Putamen (tissue), 1 donor: ENCODE results near the gene SLC2A3.
"Not testable (repeated sequence)": the region's sequence is repeated elsewhere in the genome, so short reads cannot be mapped to it uniquely, and the experiment has no call there.

Experiments
- DNase-seq: peaks from one replicate; pipeline ENCODE4 v3.0.0-alpha.2; 2016; ENCODE audit warnings: low spot score

The SLC2A3 gene

DNA sequence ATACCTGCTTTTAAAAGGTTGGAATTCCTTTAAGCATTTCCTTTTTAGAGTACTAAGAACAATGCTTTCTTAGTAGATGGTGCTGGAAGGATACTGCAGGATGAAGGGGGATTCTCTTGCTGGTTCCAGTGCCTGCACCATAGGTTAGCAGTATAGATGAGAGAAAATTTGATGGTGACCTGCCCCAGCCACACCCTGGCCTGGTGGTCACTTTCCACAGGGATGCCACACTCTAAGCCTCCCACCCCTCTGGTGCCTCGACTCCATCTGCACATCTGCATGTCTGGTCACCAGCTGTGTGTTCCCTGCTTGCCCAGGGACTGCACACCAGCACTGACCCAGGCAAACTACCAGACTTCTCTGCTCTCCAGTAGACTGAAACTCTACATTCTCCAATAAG lies 19.1 kb downstream of the SLC2A3 start:
- no peak for DNase-seq

- DNase-seq, result no peak
These were observed 20.2 kb downstream of the SLC2A3 start for GRCh38 chr12:7915661-7916403.

DNA sequence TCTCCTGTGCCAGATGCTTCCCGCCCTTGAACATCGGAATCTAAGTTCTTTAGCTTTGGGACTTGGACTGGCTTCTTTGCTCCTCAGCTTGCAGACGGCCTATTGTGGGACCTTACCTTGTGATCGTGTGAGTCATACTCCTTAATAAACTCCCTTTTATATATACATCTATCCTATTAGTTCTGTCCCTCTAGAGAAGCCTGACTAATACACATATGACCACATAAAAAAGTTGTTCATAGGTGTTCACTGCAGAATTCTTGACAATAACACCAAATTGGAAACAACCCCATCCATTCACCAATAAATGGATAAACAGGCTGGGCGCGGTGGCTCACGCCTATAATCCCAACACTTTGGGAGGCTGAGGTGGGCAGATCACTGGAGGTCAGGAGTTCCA lies 25.9 kb downstream of the SLC2A3 start:
- not testable (repeated sequence) for DNase-seq

- DNase-seq, result no peak
These were observed 29.0 kb downstream of the SLC2A3 start for GRCh38 chr12:7907009-7907408.

DNA sequence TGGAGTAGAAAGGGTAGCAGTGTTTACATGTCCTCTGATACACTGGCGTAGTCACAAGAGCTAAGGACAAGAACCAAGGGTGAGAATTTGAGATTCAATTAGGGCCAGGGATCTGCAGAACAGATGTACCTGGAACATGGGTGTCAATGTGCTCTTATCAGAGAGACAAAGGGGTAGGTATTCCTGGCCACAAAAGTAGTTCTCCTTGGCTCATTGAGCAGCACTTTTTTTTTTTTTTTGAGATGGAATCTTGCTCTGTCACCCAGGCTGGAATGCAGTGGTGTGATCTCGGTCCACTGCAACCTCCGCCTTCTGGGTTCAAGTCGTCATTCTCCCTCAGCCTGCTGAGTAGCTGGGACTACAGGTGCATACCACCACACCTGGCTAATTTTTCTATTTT lies 29.7 kb downstream of the SLC2A3 start:
- not testable (repeated sequence) for DNase-seq

DNA sequence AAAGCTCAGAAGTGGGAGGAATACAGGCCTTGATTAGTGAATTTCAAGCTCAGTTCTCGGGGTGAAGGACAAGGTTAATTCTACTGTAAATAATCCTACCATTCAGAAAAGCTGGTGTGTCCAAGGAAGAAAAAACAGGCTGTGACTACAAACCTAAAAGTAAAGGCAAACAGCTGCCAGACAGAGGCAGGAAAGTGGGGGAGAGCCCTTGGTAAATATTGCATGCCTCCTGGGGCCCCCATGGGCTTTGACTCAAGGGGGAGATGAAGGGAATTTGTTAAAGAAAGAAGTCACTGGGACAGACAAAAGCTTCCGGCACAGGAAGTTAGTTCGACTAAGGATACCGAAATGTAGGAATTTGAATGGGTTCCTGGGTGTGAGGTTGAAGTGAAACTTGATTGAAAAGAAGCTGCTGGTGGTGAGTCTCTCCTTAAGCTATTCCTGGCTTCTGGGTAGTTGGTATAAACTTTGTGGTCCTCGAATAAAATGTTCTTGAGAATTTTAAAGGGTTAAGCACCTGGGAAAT lies 30.3 kb downstream of the SLC2A3 start:
- DNase-seq, result not testable (repeated sequence)

DNA sequence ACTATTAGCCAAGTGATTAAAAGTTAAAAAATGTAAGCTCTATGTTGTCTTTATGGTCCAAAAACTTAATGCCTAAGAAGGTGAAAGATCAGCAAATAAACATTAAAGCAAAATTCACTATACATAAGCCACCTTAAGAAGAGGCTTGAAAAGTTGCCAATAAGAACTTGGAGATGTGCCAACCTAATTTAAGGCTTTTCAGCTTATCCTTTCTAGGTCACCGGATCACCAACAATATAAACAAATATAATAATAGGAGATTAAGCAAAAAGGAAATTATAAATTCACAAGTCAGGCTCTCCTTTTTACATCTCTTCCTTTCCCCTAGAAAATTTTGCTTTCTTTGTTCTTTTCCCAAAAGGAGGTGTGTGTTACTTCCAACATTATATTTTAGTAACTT lies 30.9 kb downstream of the SLC2A3 start:
- no peak for DNase-seq

DNA sequence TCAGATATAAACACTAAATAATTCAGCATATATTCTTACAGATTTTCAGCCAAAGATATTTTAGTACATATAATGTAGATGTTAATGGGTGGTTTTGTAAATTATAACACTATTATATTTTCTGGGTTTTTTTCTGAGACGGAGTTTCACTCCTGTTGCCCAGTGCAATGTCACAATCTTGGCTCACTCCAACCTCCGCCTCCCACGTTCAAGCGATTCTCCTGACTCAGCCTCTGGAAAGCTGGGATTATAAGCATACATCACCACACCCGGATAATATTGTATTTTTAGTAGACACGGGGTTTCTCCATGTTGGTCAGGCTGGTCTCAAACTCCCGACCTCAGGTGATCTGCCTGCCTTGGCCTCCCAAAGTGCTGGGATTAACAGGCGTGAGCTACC lies 33.6 kb downstream of the SLC2A3 start:
- not testable (repeated sequence) for DNase-seq

GRCh38 chr12:7899755-7900154 lies 36.2 kb downstream of the SLC2A3 start:
- DNase-seq, result no peak

GRCh38 chr12:7896726-7897125 lies 39.3 kb downstream of the SLC2A3 start:
- not testable (repeated sequence) for DNase-seq

GRCh38 chr12:7892186-7892980 lies 43.6 kb downstream of the SLC2A3 start:
- no peak for DNase-seq

- DNase-seq, result no peak
These were observed 51.3 kb downstream of the SLC2A3 start for GRCh38 chr12:7884689-7885088.

GRCh38 chr12:7881736-7882120 lies 54.3 kb downstream of the SLC2A3 start:
- not testable (repeated sequence) for DNase-seq

DNA sequence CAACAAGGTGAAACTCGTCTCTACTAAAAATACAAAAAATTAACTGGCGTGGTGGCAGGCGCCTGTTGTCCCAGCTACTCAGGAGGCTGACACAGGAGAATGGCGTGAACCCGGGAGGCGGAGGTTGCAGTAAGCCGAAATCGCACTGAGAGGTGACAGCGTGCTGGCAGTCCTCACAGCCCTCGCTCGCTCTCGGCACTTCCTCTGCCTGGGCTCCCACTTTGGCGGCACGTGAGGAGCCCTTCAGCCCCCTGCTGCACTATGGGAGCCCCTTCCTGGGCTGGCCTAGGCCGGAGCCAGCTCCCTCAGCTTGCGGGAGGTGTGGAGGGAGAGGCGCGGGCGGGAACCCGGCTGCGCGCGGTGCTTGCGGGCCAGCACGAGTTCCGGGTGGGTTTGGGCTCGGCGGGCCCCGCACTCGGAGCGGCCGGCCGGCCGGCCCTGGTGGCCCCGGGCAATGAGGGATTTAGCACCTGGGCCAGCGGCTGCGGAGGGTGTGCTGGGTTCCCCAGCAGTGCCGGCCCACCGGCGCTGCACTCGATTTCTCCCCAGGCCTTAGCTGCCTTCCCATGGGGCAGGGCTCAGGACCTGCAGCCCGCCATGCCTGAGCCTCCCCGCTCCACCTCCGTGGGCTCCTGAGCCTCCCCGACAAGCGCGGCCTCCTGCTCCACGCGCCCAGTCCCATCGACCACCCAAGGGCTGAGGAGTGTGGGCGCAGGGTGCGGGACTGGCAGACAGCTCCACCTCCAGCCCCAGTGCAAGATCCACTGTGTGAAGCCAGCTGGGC lies 54.8 kb downstream of the SLC2A3 start:
- not testable (repeated sequence) for DNase-seq

GRCh38 chr12:7879246-7879645 lies 56.7 kb downstream of the SLC2A3 start:
- DNase-seq, result no peak

DNA sequence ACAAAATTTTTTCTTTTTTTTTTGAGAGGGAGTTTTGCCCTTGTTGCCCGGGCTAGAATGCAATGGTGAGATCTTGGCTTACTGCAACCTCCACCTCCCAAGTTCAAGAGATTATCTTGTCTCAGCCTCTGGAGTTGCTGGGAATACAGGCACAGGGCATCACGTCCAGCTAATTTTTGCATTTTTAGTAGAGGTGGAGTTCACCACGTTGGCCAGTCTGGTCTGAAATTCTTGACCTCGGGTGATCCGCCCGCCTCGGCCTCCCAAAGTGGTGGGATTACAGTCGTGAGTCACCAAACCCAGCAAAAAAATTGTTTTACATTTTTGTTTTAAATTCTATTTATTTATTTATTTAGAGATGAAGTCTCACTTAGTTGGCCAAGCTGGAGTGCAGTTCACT lies 58.6 kb downstream of the SLC2A3 start:
- DNase-seq, result no peak

GRCh38 chr12:7872566-7873319 lies 63.2 kb downstream of the SLC2A3 start, which contains the start of gene SLC2A14:
Gene SLC2A14, minus strand, starts transcription at chr12:7872915. Its CDS starts 3,035 bp downstream, at chr12:7869880.
- no peak for DNase-seq

DNA sequence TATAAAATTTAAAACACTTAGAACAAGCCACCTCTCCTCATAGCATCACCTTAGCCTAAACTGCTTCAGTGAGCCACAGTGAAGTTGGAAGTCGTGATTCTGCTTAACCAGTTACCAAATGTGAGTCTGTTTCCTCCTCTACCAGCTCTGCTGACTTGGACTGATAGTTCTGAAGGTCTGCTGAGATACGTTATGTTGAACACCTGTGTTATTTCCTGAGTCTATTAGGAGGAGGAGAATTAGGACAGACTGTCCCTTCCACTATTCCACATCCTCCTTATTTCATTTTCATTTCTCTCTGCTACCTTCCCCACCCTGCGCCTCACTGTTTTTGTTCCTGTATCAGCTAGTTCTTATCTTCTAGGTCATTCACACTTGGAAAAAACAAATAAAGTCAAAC lies 65.7 kb downstream of the SLC2A3 start:
- no peak for DNase-seq
